A673 (cell line): Measurements from ENCODE around the gene TSKS.

ENCODE experiments used
- CTCF ChIP-seq: fragments of 300-800, 200-600 bp; sonication (generic); conservative IDR thresholded peaks from 2 replicates; pipeline ENCODE4 v1.5.1; 2017; ENCODE audit warnings: low read depth, mild to moderate bottlenecking, antibody characterized with exemption, low read length, moderate library complexity, mixed read lengths
- EZH2 ChIP-seq: fragments of 200-600 bp; sonication (generic); IDR thresholded peaks from 2 replicates; pipeline ENCODE4 v1.6.1; 2017; ENCODE audit warnings: borderline replicate concordance, low read depth, mild to moderate bottlenecking, mixed read lengths, antibody characterized with exemption, low read length; ENCODE audit not compliant: poor library complexity, severe bottlenecking

DNA sequence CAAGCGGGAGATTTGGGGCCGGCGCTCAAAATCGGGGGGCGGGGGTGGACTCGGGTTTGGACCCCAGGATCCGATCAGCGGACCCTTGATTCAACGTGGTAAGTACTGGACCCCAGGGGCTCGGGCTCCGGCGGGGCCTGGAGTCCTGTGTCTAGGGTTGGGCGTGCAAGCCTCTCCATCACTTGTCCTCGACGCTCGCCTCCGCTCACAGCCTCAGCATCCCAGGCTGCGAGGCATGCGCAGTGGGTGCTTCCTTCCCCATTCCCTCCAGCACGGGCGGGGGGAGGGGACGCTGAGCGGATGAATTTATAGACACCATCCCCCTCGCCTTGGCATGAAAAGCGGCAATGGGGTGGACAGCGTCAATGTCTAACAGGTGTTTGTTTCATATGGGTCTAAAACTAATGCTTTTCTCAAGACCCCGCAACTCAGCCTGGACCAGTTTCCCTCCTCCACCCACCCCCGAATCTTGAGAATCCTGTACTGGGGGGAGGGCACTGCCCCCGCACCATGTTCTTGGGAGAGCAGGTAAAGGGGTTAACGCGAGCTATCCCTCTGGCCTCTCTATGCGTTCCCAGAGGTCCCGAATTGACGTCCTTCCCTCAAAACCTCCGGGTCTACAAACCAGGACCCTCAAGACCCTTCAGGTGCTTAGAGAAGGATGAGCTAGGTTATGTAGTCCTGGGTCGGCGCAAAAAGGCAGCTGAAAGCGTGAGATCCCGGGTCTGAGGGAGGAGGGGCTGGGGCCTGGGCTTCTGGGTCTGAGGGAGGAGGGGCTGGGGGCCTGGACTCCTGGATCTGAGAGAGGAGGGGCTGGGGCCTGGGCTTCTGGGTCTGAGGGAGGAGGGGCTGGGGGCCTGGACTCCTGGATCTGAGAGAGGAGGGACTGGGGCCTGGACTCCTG, 71.6 kb downstream of the TSKS start:
- TF ChIP-seq CTCF (no peak), EZH2 (no peak)
